Subcutaneous adipose tissue (tissue), 4 donors: ENCODE data around the gene TP53AIP1. TPM values are rescaled to one million over a fixed set of nuclear protein-coding genes. Genes with fewer than 3 reads are reported as not detected.

Experiments used
- total RNA-seq, 4 donors: library from RNA; depleted of rRNA; stranded (reverse); fragments of >200 nt; gene quantifications; one replicate each; pipeline ENCODE4 v1.1.0, GENCODE V29; 2016
- TF ChIP-seq, protein P1 (sequence below): fragments of 450-650 bp; IDR thresholded peaks from one replicate; pipeline ENCODE4 v1.5.1; 2016; ENCODE audit warnings: low read depth, mild to moderate bottlenecking, control low read depth, antibody characterized with exemption, moderate library complexity

TP53AIP1 gene
- total RNA-seq, 4 donors from 2014 or later: not detected

DNA sequence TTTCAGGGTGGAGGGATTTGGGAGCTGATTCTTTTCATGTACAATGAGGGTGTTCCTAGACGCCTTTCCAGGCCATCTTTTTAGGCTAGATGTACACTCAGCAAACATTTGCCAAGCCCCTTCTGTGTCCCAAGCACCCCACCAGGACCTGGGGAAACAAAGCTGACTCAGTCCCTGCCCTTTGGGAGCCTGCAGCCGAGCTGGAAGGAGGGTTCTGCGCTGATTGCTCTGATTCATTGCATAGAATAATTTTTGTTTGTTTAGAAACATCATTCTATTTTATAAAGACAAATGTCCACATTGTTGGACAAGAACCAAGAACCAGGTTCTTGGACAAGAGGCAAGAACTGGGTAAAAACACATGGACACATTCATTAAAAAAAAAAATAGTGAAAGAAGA lies 16.7 kb downstream of the TP53AIP1 start:
- TF ChIP-seq, protein P1, sequence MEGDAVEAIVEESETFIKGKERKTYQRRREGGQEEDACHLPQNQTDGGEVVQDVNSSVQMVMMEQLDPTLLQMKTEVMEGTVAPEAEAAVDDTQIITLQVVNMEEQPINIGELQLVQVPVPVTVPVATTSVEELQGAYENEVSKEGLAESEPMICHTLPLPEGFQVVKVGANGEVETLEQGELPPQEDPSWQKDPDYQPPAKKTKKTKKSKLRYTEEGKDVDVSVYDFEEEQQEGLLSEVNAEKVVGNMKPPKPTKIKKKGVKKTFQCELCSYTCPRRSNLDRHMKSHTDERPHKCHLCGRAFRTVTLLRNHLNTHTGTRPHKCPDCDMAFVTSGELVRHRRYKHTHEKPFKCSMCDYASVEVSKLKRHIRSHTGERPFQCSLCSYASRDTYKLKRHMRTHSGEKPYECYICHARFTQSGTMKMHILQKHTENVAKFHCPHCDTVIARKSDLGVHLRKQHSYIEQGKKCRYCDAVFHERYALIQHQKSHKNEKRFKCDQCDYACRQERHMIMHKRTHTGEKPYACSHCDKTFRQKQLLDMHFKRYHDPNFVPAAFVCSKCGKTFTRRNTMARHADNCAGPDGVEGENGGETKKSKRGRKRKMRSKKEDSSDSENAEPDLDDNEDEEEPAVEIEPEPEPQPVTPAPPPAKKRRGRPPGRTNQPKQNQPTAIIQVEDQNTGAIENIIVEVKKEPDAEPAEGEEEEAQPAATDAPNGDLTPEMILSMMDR: no peak

DNA sequence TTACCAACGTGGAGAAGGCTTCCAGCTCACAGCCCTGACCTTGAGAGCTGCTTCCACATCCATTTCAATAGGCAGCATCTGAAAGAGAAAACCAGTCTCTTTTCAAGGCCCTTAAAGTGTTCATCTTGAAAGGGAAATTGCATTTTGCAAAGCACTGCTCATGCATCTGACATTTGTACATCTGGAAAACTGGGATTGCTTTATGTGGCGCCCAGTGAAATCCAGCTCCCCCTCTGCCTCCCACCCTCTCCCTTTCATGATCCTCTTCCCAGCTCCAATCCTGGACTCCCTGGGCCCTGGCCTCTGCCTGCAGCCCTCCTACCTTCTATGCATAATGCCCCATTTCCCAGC lies 17.4 kb downstream of the TP53AIP1 start:
- TF ChIP-seq, protein P1: no peak

DNA sequence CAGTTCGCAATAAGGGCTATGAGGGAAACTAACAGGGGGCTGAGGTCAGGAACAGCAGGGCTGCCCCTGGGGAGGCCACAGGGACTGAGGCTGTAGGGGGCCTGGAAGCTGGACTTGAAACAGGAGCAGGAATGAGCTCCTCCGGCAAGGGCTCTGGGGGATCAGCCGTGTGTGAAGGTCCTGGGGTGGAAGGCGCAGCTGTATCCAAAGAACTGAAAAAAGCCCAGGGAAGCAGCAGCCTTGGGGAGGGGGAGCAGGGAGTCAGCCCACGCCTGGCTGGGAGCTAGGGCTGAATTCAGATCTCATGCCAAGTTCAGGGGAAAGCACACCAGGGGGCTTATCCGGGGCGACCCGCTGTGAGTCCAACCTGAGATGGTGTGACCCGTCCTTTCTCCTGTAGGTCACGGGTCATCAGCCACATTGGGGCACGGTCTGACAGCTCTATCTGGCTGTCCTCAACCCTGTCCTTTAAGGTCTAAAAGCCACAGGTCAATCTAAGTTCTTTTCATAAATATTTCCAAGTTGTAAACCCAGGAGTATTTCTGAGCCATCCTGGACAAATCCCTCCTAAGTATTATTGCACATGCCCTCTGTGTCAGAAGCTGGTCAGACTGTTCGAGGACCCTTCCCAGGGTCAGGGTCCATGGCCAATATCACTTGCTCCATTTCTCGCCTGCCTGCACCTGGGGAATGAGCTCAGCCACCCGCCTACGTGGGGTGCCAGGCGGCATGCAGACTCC lies 18.0 kb downstream of the TP53AIP1 start:
- TF ChIP-seq, protein P1: no peak

DNA sequence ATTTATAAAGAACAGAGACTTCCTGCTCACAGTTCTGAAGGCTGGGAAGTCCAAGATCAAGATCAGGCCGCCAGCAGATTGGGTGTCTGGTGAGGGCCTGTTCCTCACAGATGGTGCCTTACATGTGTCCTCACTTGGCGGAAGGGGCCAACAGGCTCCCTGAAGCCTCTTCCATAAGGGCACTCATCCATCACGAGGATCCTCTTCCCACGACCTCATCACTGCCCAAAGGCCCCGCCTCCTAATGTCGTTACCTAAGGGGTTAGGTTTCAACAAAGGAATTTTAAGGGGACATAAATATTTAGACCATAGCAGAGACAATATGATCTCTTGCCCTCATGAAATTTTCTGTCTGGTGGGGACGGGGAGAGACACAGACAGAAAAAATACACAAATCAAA lies 18.6 kb downstream of the TP53AIP1 start:
- TF ChIP-seq, protein P1: no peak

DNA sequence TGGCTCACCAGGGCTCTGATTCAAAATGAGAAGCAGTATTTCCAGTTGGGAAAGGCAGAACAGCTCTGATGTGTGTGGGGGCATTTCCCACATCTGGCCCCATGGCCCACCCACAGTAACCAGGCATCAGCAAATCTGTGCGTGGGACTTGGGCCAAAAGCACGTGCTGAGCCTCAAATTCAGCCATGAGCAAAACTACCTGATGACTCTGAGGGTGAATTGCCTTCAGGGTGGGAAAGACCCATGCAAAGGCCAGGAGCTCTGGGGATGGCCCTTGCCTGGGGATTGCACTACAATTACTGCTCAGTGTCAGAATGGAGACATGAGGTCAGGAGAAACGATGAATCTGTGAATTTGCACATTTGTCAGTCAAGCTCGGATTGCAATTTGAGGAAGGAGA lies 20.9 kb downstream of the TP53AIP1 start:
- TF ChIP-seq, protein P1: no peak

DNA sequence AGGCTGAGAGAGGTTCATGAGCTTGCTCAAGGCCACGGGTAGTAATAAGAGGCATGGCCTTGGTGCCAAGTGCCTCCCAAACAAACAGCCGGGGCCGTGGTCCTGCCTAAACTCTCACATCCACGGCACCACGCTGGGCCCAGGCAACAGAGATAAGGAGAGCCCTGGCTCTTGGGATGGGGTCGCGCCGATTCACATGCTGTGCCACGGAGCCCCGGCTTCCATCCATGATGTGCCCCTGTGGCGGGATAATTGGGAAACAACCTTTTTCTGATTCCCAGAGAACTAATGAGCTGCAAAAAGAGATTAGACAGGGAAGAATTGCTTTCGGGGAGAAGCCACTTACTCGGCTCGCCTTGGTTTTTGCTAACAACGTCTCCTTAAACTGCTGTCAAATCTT lies 22.0 kb downstream of the TP53AIP1 start:
- TF ChIP-seq, protein P1: no peak

DNA sequence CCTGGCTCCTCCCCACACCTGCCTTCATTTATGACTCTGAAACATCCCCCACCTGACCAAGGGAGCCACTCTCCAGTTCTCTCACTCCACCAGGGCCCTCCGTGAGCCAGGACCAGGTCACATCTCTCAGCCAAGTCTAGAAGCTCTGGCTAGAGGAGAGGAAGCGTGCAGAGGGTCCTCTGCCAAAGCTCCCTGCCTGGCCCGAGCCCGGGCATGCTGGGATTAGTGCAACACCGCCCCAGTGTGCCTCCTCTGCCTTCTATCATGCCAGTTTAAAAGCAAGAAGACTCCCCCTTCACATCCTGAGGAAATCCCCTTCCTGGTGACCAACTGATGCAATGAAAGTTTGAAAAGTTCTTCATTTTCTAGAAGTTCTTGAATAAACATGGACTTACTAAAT lies 23.5 kb downstream of the TP53AIP1 start:
- TF ChIP-seq, protein P1: no peak
